ENCODE results near the gene TMEM106B.

The TMEM106B gene

GRCh38 chr7:12229046-12229445 lies 18.0 kb downstream of the TMEM106B start:
- DNase-seq: no peak

DNA sequence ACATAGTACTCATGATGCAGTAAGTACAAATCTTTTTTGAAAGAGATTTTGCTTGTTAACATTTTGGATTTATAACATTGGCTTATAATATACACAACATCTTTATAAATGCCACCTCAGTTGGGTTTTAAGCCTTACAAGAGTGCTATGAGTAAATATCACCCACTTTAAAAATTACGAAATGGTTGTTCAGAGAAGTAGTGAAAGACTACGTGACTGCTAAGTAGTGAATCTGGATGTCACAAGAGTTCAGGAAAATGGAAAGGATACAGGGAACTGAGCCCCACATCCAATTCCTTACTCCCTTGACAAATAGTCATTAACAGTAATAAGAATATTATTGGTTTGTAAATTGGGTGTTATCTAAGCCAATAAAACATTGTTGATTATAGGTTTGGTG lies 20.0 kb downstream of the TMEM106B start:
- DNase-seq: no peak

DNA sequence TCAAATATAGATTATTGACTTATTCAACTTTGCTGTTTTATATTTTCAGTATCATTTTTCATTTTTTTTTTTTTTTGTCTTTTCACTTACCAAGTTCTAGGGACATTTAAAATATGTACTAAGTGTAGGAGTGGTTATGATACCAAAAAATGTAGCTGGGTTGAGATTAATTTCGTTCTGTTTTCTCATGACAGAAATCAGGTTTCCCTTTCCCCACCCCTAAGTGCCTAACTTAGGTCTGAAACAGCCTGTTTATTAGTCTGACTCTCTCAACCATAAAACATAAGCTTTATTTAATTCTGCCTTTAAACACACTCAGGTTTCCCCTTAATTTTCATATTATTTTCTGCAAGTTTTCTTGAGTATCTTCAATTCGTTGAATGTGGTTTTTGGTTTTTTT lies 22.1 kb downstream of the TMEM106B start:
- no peak for DNase-seq

GRCh38 chr7:12234334-12234865 lies 23.3 kb downstream of the TMEM106B start:
- no peak for DNase-seq

- no peak for DNase-seq
These were observed 24.9 kb downstream of the TMEM106B start for GRCh38 chr7:12235970-12236369.

GRCh38 chr7:12237007-12237406 lies 25.9 kb downstream of the TMEM106B start:
- DNase-seq: no peak

DNA sequence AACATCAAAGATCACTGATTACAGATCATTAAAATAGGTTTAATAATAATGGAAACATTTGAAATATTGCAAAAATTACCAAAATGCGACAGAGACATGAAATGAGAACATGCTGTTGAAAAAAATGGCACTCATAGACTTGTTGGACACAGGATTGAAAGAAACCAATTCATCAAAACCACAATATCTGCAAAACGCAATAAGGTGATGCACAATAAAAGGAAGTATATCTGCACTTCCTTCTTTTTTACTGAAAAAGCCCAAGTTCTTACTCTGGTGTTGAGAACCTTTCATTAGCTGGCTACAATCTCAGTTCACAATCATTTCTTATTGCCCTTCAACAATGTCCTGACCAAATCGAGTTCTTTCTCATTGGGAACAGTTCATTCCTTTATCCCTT lies 28.7 kb downstream of the TMEM106B start:
- DNase-seq: peak; percentile 7

DNA sequence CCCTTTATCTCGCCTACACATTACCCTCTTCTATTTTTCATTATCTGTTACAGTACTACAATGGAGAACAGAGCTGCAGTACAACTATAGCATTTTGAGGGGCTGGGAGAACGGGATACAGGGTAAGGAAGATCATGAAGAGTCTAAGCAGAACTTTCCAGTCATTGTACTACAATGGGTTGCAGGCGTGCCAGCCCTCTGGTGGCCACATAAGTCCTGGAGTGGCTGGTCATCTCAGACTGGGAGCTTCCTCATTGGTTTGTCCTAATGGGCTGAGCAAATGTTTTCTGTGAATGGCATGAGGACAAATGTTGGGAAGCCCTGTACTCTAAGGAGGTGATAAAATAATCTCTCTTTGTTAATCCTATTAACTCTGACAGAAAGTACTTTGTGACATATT lies 33.0 kb downstream of the TMEM106B start:
- DNase-seq: peak; percentile 22

DNA sequence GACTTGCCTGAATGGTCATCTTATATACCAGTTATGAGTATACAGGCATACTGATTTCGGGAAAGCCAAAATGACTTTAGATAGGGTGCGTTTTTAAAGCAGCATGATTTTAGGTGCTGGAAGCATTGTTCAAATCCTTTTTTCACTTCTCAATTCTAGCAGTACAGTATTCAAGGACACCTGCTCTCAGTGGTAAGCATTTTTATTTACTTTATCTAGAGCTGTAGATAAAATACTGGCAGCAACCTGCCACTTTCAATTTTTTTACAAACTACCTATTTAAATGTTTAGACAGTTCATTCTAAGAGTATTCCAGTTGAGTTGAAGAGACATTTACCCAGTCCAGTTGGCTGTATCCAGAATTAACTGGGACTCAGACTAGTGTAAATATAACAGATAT lies 33.6 kb downstream of the TMEM106B start:
- no peak for DNase-seq

DNA sequence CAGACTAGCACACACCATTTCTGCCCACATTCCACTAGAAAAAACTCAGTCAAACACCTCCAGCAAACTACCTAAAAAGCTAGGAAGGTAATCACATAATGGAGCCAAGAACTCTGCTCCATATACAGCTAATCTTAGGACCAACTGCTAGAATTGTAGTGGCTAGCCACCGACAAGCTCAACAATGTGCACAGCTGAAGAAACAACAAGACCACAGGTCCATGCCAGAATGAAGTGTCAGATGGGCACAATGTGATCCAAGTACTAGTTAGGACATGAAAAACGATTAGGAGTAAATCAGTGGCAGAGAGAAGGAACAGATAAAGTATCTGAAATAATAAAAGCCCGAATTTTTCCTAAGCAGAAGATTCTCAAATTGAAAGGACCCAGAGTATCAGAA lies 38.6 kb downstream of the TMEM106B start:
- DNase-seq: no peak

DNA sequence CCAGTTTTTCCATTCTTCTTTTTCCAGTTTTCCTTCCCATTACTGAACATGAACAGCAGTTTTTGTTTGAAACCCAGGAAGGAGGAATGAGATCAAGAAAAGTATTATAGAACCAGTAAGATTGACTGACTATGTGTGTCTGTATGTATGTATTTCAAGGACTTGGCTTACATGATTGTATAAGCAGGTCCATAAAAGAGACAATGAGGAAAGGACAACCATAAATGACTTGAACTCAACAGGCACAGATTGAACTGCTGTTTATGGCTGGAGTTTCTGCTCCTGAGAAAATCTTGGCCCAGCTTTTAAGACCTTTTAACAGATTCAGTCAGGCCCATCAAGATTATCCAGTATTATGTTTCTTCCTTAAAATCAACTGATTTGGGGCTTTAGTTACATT lies 39.1 kb downstream of the TMEM106B start:
- DNase-seq: no peak

GRCh38 chr7:12256090-12256489 lies 45.0 kb downstream of the TMEM106B start:
- peak; percentile 47 for DNase-seq

GRCh38 chr7:12257582-12257981 lies 46.5 kb downstream of the TMEM106B start:
- peak; percentile 96 for DNase-seq

DNA sequence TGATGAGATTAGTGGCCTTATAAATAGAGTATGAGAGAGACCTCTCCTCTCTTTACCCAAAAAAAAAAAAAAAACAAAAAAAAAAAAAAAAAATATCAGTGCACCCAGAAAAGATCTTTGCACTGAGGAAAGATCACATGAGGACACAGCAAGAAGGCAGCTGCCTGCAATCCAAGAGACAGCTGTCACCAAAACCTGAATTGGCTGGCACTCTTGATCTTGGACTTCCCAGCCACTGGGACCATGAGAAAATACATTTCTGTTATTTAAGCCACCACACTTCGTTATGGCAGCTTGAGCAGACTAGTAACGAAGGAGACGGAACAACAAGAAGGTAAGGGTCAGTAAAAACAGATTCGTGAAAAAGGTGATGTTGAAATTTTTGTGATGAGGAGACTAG lies 47.0 kb downstream of the TMEM106B start:
- no peak for DNase-seq

DNA sequence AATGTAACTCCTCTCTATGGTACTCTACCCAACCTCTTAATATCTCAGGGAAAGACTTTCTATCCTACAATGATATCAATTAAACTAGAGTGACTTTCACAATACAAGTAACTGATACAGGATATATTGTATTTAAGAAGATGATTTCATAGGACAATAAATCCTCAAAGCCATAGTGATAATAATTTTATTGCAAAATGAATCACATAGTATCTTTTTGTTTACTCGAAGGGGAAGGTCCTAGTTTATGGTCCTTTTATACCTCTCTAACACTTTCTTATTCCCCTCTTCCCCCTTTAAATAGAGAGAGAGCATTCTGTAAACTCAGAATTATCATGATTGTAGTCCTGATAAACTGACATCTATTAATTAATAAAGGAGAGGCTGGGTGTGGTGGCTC lies 56.4 kb downstream of the TMEM106B start:
- no peak for DNase-seq

GRCh38 chr7:12269100-12269895 lies 58.2 kb downstream of the TMEM106B start:
- DNase-seq: no peak

DNA sequence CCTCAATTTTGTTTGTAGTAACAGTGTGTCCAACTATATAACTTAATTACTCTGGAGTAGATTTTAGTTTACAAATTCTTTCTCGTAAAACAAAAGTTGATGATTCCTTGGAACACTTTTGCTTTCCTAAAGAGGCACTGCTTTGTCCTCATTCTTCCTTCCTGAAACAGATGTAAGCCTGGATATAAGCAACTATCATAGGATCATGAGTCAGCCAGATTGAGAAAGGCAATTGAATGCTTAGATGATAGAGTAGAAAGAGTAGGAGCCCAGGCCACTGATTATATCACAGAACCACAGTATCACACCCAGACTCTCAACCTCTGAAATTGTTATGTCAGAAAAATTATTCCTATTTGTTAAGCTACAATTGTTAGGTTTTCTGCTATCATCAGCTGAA lies 69.9 kb downstream of the TMEM106B start:
- DNase-seq: peak; percentile 72

DNA sequence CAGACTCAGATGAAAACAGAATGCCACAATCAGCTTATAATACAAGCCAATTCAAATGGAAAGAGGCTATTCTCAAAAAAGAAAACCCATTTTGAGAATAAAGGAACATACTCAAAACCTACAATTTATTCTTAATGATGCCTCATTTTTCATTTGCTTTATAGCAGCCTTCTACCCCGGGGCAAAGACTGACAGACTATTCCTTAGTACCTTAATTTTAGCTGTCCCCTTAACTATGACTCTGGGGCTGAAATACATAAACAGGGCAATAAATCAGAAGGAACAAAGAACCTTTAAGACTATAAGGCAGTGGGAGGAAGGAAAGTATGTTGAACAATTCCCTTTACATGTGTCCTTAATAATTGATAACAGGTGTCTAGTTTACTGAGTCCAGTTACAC lies 76.8 kb downstream of the TMEM106B start:
- DNase-seq: no peak

GRCh38 chr7:12289996-12290395 lies 78.9 kb downstream of the TMEM106B start:
- DNase-seq: no peak

GRCh38 chr7:12290761-12291160 lies 79.7 kb downstream of the TMEM106B start:
- DNase-seq: no peak

- no peak for DNase-seq
These were observed 80.8 kb downstream of the TMEM106B start for GRCh38 chr7:12291870-12292269.

Measured in inflammatory macrophage treated with lipopolysaccharide for 4 hours (primary cell).